Measurements from ENCODE around the gene AOPEP. TPM values are rescaled to one million over a fixed set of nuclear protein-coding genes. Genes with fewer than 3 reads are reported as not detected.
"Not testable (repeated sequence)": the region's sequence is repeated elsewhere in the genome, so short reads cannot be mapped to it uniquely, and the experiment has no call there.

AOPEP gene
- total and polyA plus RNA-seq, 2 of the 13 experiments (the other 11 are each of a cell fraction or from before 2014, with no cell fraction given) = 22.2 to 41.6 TPM

DNA sequence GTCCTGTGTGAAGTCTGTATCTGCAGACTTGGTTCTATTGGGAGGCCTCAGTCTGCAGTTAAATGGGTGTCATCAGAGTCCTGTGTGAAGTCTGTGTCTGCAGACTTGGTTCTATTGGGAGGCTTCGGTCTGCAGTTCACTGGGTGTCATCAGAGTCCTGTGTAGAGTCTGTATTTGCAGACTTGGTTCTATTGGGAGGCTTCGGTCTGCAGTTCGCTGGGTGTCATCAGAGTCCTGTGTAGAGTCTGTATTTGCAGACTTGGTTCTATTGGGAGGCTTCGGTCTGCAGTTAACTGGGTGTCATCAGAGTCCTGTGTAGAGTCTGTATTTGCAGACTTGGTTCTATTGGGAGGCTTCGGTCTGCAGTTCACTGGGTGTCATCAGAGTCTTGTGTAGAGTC lies 239.1 kb downstream of the AOPEP start:
- intact Hi-C loops (cut with micrococcal nuclease; ENCODE audit: unreplicated experiment); H4K20me1 ChIP-seq (ENCODE audit: insufficient read depth, low read length); ATAC-seq; H3K36me3 ChIP-seq (replicated peaks in 1 of 2; ENCODE audit: control insufficient read depth in 1 of 2, insufficient read depth in 2 of 2, low read length in 2 of 2); H3K27me3 ChIP-seq (ENCODE audit: control insufficient read depth in 1 of 2, insufficient read depth in 2 of 2, low read length in 2 of 2); H2AFZ ChIP-seq (ENCODE audit: low read length); in situ Hi-C loops (cut with HindIII; ENCODE audit: extremely low pct_ligation_motif_present, low pct_unique_long_range_greater_than_20kb); POLR2A ChIA-PET; FAIRE-seq; BruUV-seq (replicated peaks); H3K9me3 ChIP-seq (ENCODE audit: low read length); H3K9ac ChIP-seq (ENCODE audit: insufficient read depth, low read depth, low read length); H3K79me2 ChIP-seq (ENCODE audit: insufficient read depth, low read length); CTCF ChIA-PET (ENCODE audit: low intra/inter-chr PET ratio, low total read pairs): not testable (repeated sequence)
- peaks cover 41% of the 10 kb centered on the region for H3K4me1 ChIP-seq (ENCODE audit: insufficient read depth, low read length)
- DNase-seq (ENCODE audit: low spot score) = peak; percentile 24
- TF ChIP-seq, protein P1, sequence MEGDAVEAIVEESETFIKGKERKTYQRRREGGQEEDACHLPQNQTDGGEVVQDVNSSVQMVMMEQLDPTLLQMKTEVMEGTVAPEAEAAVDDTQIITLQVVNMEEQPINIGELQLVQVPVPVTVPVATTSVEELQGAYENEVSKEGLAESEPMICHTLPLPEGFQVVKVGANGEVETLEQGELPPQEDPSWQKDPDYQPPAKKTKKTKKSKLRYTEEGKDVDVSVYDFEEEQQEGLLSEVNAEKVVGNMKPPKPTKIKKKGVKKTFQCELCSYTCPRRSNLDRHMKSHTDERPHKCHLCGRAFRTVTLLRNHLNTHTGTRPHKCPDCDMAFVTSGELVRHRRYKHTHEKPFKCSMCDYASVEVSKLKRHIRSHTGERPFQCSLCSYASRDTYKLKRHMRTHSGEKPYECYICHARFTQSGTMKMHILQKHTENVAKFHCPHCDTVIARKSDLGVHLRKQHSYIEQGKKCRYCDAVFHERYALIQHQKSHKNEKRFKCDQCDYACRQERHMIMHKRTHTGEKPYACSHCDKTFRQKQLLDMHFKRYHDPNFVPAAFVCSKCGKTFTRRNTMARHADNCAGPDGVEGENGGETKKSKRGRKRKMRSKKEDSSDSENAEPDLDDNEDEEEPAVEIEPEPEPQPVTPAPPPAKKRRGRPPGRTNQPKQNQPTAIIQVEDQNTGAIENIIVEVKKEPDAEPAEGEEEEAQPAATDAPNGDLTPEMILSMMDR (CRISPR knock-in tag; IDR thresholded peaks at IDR 0.05) = peak; percentile 36; the same call in 1 of the 2 replicates
- peak; percentile 33 for TF ChIP-seq SMC3 (IDR thresholded peaks at IDR 0.05; ENCODE audit: low read length)
- TF ChIP-seq ZNF629 (CRISPR knock-in tag; conservative IDR thresholded peaks at IDR 0.05) = 0 out of 2 replicates have a peak, but pooled peaks have one; percentile 9
- H3K4me2 ChIP-seq (ENCODE audit: low read depth, low read length) = peak overlapping the region; percentile 47
- peak overlapping the region in 1 of 3 experiments; percentile 5; a peak in 1 of 6 replicates for H3K4me3 ChIP-seq (replicated peaks in 1 of 3; ENCODE audit: insufficient read depth in 1 of 3, low read depth in 2 of 3, low read length in 3 of 3)
- peak overlapping the region; percentile 33 for H3K27ac ChIP-seq (ENCODE audit: extremely low read length, insufficient read depth, low read length)
- WGBS (ENCODE audit: low lambda C conversion rate) = 0% methylated on average over 1 of the region's 5 CpGs

- in situ Hi-C loops (cut with HindIII; ENCODE audit: extremely low pct_ligation_motif_present, low pct_unique_long_range_greater_than_20kb); intact Hi-C loops (cut with micrococcal nuclease; ENCODE audit: unreplicated experiment); ATAC-seq; H3K27me3 ChIP-seq (ENCODE audit: control insufficient read depth in 1 of 2, insufficient read depth in 2 of 2, low read length in 2 of 2); H3K36me3 ChIP-seq (replicated peaks in 1 of 2; ENCODE audit: control insufficient read depth in 1 of 2, insufficient read depth in 2 of 2, low read length in 2 of 2); BruUV-seq (replicated peaks); H2AFZ ChIP-seq (ENCODE audit: low read length); H3K4me3 ChIP-seq (replicated peaks in 1 of 3; ENCODE audit: insufficient read depth in 1 of 3, low read depth in 2 of 3, low read length in 3 of 3); H3K79me2 ChIP-seq (ENCODE audit: insufficient read depth, low read length); H3K9ac ChIP-seq (ENCODE audit: insufficient read depth, low read depth, low read length); H3K9me3 ChIP-seq (ENCODE audit: low read length); CTCF ChIA-PET (ENCODE audit: low intra/inter-chr PET ratio, low total read pairs); H4K20me1 ChIP-seq (ENCODE audit: insufficient read depth, low read length); POLR2A ChIA-PET; TF ChIP-seq EP300 (CRISPR knock-in tag; IDR thresholded peaks at IDR 0.05; ENCODE audit: borderline replicate concordance): not testable (repeated sequence)
- Histone ChIP-seq H3K4me1 (ENCODE audit: insufficient read depth, low read length) (peaks cover 45% of the 10 kb centered on the region), H3K27ac (ENCODE audit: extremely low read length, insufficient read depth, low read length) (peak overlapping the region; percentile 33), H3K4me2 (ENCODE audit: low read depth, low read length) (peak overlapping the region; percentile 47)
- 7% methylated on average over 2 of the region's 3 CpGs for WGBS (ENCODE audit: low lambda C conversion rate)
- FAIRE-seq = peak; percentile 79
- peak; percentile 79 for DNase-seq (ENCODE audit: low spot score)
- TF ChIP-seq NCOR1 (IDR thresholded peaks at IDR 0.05; ENCODE audit: borderline replicate concordance, low read length) = peak; percentile 75; the same call in 1 of the 2 replicates
- 0 out of 2 replicates have a peak, but pooled peaks have one; percentile 41 for TF ChIP-seq ZNF317 (CRISPR knock-in tag; IDR thresholded peaks at IDR 0.05)
- TF ChIP-seq HNF4A (CRISPR knock-in tag; IDR thresholded peaks at IDR 0.05) = 0 out of 2 replicates have a peak, but pooled peaks have one; percentile 22
- TF ChIP-seq ZNF121 (CRISPR knock-in tag; IDR thresholded peaks at IDR 0.05) = 0 out of 2 replicates have a peak, but pooled peaks have one; percentile 12
- peak; percentile 36; the same call in 1 of the 2 replicates for TF ChIP-seq TARDBP (CRISPR knock-in tag; IDR thresholded peaks at IDR 0.05)
- TF ChIP-seq SKI (IDR thresholded peaks at IDR 0.05; ENCODE audit: partially characterized antibody) = peak; percentile 66
- peak in 1 of 2 experiments; percentile 92; a peak in 2 of 4 replicates for TF ChIP-seq EP300 (IDR thresholded peaks at IDR 0.05; ENCODE audit: low read depth in 2 of 2, low read length in 2 of 2)
- TF ChIP-seq, protein P2, sequence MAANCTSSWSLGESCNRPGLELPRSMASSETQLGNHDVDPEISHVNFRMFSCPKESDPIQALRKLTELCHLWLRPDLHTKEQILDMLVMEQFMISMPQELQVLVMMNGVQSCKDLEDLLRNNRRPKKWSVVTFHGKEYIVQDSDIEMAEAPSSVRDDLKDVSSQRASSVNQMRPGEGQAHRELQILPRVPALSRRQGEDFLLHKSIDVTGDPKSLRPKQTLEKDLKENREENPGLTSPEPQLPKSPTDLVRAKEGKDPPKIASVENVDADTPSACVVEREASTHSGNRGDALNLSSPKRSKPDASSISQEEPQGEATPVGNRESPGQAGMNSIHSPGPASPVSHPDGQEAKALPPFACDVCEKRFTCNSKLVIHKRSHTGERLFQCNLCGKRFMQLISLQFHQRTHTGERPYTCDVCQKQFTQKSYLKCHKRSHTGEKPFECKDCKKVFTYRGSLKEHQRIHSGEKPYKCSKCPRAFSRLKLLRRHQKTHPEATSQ (CRISPR knock-in tag; IDR thresholded peaks at IDR 0.05; ENCODE audit: borderline replicate concordance) = 0 out of 2 replicates have a peak, but pooled peaks have one; percentile 29
- TF ChIP-seq, protein P1 (CRISPR knock-in tag; IDR thresholded peaks at IDR 0.05) = peak; percentile 63
Observed at GRCh38 chr9:94966046-94966445, 239.5 kb downstream of the AOPEP start.
